ENCODE data around the gene CCDC201.
"Not testable (repeated sequence)": the region's sequence is repeated elsewhere in the genome, so short reads cannot be mapped to it uniquely, and the experiment has no call there.

CCDC201 gene

DNA sequence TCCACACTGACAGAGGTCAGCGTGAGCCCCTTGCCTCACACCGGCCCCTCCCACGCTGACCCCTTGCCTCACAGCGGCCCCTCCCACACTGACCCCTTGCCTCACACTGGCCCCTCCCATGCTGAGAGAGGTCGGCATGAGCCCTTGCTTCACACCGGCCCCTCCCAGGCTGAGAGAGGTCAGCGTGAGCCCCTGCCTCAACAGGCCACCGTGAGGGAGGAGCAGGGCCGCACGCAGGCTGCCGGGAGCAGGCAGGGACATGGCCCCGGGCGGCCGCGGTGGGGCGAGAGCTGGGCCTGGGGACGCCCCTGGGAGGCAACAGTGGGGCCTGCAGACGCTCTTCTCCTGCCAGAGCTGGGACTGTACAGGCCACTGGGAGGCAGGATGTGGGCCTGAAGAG lies 59.1 kb downstream of the CCDC201 start:
- not testable (repeated sequence) for DNase-seq

DNA sequence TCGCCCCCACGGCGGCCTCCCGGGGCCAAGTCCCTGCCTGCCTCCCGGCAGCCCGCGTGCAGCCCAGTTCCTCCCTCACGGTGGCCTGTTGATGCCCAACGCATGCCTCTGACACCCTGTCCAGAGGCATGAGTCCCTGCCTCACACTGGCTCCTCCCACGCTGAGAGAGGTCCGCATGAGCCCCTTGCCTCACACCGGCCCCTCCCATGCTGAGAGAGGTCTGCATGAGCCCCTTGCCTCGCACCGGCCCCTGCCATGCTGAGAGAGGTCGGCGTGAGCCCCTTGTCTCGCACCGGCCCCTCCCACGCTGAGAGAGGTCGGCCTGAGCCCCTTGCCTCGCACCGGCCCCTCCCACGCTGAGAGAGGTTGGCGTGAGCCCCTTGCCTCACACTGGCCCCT lies 59.9 kb downstream of the CCDC201 start:
- no peak for DNase-seq

DNA sequence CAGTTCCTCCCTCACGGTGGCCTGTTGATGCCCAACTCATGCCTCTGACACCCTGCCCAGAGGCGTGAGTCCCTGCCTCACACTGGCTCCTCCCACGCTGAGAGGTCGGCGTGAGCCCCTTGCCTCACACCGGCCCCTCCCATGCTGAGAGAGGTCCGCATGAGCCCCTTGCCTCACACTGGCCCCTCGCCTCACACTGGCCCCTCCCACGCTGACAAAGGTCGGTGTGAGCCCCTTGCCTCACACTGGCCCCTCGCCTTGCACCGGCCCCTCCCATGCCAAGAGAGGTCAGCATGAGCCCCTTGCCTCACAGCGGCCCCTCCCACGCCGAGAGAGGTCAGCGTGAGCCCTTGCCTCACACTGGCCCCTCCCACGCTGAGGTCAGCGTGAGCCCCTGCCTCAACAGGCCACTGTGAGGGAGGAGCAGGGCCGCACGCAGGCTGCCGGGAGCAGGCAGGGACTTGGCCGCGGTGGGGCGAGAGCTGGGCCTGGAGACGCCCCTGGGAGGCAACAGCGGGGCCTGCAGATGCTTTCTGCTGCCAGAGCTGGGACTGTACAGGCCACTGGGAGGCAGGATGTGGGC lies 61.1 kb downstream of the CCDC201 start:
- not testable (repeated sequence) for DNase-seq

DNA sequence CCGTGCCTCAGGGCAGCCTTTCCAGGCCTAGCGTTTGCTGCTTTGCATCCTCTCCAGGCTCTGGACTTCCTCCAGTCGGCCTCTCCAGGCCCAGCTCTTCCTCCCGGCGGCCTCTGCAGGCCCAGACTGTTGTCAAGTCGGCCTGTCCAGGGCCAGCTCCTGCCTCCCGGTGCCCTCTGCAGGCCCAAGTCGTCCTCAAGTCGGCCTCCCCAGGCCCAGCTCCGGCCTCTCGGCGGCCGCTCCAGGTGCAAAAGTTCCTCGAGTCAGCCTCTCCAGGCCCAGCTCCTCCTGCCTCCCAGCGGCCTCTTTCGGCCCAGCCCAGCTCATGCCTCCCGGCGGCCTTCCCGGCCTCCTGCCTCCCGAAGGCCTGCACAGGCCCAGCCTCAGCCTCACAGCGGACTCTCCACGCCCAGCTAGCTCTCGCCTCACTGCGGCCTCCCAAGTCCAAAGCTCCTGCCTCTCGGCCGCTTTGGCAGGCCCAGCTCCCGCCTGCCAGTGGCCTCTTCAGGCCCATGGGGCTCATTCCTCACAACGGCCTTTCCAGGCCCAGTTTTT lies 62.4 kb downstream of the CCDC201 start:
- not testable (repeated sequence) for DNase-seq

Data from stimulated activated CD4-positive, alpha-beta T cell treated with anti-CD3 and anti-CD28 coated beads, Interleukin-12 subunit alpha, Interleukin-12 subunit beta, amount 100 ng/mL, for 4 hours (primary cell).